Measurements from ENCODE around the gene MYO5C.
"Not testable (repeated sequence)": the region's sequence is repeated elsewhere in the genome, so short reads cannot be mapped to it uniquely, and the experiment has no call there.

The MYO5C gene

DNA sequence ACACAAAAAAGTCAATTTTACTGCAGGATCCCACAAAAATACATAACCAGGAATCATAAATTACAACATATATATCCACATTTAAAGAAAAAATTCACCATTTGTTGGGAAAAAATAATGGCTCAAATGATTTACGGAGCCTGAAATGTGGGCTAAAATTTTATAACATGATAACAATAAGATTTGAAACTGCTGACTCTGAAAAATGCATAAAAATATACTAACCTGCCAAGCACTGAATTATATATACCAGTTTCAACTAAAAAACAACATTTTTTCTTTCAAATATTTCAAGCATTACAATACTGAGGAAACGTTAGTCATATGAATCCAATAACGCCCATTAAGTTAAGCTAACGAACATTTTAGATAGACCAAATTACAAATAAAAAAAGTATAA lies 12.2 kb upstream of the MYO5C start:
- no peak for DNase-seq

- no peak for DNase-seq
These were observed 10.7 kb upstream of the MYO5C start for GRCh38 chr15:52306270-52306669.

- no peak for DNase-seq
These were observed 7.6 kb upstream of the MYO5C start for GRCh38 chr15:52303093-52303772.

DNA sequence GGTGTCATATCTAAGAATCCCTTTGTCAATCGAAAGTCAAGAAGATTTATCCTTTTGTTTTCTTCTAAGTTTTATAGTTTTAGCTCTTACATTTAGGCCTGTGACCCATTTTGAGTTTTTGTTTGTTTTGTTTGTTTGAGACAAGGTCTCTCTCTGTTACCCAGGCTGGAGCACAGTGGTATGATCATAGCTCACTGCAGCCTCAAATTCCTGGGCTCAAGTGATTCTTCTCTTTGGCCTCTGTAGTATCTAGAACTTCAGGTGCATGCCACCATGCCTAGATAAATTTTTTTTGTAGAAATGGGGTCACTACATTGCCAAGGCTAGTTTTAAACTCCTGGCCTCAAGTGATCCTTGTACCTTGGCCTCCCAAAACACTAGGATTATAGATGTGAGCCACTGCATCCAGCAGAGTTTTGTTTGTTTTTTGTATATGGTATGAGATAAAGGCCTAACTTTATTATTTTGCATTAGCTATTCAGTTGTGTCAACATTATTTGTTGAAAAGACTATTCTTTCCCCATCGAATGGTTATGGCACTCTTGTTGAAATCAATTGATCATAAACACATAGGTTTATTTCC lies 5.8 kb upstream of the MYO5C start:
- DNase-seq, result no peak

GRCh38 chr15:52294881-52295420 lies 653 bp downstream of the MYO5C start:
- DNase-seq, result no peak

- no peak for DNase-seq
These were observed 2.7 kb downstream of the MYO5C start for GRCh38 chr15:52292780-52293392.

DNA sequence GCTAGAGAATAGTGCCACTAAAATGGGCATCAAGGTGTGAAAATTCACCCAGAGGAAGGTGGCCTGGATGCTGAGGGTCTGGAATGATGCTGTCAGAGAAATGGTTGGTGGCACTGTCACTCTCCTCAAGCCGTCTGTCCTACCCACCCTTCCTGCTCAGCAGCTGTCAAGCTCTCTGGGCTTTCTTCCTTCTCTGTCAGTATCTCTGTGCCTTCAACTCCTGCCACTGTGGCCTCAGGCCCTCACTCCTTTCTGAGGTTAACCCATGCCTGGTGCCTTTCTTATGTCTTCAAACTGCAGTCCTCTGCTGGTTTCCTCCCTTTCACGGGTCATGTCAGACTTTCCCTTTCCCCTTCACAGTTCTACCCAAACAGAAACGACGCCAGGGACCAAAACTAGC lies 4.4 kb downstream of the MYO5C start:
- DNase-seq, result no peak

DNA sequence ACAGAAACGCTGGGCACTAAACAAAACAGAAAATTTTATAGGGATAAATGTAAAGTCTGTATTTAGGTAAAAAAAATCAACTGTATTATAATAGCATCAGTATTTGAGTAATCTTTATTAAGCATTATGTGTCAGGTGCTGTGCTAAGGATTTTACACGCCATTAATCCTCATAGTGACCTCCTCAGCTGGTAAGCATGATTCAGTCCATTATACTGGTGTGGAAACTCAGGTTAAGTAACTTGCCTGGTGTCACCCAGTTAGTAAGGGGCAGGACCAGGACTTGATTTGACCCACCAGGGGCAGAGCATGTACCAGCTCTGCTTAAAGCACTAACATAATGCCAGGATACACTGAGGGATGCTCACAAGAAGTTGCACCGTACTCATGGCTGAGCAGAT lies 4.8 kb downstream of the MYO5C start:
- DNase-seq, result no peak

GRCh38 chr15:52290329-52290728 lies 5.3 kb downstream of the MYO5C start:
- DNase-seq, result no peak

- no peak for DNase-seq
These were observed 5.9 kb downstream of the MYO5C start for GRCh38 chr15:52289629-52290081.

GRCh38 chr15:52288986-52289385 lies 6.6 kb downstream of the MYO5C start:
- no peak for DNase-seq

GRCh38 chr15:52288051-52288942 lies 7.3 kb downstream of the MYO5C start:
- no peak for DNase-seq

DNA sequence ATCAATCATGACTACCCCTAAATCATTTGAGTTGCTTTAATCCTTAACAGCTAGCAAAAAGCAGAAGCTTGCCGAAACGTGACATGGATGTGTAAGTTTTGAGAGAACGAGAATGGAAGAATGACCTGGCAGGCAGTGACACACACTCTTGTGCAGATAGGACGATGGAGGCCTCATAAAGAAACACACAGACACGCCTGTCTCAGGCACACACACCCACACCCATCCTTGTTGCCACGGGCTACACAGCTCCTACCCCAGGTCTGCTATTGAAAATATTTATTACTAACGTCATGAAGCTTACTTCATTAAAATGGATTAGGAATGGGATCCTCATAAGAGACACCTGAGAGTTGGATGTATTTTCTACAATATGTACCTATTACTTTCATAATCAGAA lies 8.5 kb downstream of the MYO5C start:
- no peak for DNase-seq

DNA sequence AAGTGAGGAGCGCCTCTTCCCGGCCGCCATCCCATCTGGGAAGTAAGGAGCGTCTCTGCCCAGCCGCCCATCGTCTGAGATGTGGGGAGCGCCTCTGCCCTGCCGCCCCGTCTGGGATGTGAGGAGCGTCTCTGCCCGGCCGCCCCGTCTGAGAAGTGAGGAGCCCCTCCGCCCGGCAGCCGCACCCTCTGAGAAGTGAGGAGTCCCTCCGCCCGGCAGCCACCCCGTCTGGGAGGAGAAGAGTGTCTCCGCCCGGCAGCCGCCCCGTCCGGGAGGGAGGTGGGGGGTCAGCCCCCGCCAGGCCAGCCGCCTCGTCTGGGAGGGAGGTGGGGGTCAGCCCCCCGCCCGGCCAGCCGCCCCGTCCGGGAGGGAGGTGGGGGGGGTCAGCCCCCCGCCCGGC lies 9.7 kb downstream of the MYO5C start:
- not testable (repeated sequence) for DNase-seq

DNA sequence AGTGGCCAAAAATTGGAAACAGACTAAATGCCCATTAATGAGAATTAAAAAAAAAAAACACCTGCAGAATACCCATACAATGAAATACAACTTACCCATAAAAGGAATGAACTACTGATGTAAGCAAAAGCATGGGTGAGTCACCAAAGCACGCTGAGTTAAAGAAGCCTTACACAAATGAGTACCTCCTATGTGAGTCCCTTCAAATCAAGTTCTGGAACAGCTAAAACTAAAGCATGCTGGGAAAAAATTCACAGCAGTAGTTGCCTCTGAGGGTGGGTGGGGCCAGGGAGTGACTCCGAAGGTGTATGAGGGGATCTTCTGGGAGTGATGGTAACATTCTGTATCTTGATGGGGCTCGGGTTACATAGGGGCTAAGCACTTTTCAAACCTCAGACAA lies 11.4 kb downstream of the MYO5C start:
- no peak for DNase-seq

- DNase-seq, result no peak
These were observed 12.3 kb downstream of the MYO5C start for GRCh38 chr15:52283281-52283680.

- DNase-seq, result no peak
These were observed 13.2 kb downstream of the MYO5C start for GRCh38 chr15:52282418-52282817.

GRCh38 chr15:52281085-52282035 lies 14.2 kb downstream of the MYO5C start:
- no peak for DNase-seq

- no peak for DNase-seq
These were observed 15.1 kb downstream of the MYO5C start for GRCh38 chr15:52280326-52281084.

DNA sequence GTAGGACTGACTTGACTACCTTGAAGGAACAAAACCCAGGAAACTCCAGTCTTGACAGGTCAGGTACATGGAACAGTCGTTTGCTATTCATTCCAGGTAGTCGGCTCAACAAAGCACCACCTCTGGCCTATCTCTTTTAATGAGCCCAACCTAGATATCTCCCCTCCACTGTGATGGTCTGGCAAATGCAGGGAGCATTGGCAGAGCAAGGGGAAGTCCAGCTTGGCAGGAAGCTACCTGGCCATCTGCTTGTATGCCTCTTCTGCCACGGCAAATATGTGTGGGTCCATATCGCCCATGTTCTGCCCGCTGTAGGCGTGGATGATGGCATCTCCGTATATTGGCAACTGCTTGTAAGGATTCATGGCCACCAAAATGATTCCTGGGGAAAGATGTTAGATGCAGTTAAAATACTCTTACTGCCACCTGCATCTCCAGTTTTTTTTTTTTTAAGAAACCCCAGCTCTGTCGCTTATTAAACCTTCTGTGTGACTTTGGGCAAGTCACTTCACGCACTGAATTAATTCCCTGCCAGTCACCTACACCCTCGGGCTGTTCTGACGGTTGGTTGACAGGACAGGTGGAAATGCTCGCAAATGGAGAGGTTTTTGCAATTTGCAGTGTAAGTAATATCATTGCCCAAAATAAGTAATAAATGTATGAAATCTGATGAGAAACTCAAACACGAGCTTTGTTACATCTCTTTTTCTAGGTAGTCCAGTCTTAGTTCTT lies 16.8 kb downstream of the MYO5C start:
- DNase-seq, result no peak

All from stimulated activated CD4-positive, alpha-beta T cell treated with anti-CD3 and anti-CD28 coated beads, Interleukin-4, amount 100 ng/mL, for 1 hour (primary cell).